A673 (cell line): Measurements from ENCODE around the gene MYO7A. TPM values are rescaled to one million over a fixed set of nuclear protein-coding genes. Genes with fewer than 3 reads are reported as not detected.

ENCODE experiments used
- BruUV-seq: library from RNA; stranded (reverse); fragments of 400-500 nt; replicated peaks from 2 replicates; lab custom pipeline; 2021; lab: Mats Ljungman, UMichigan
- CTCF ChIA-PET: fragments of 300-600 bp; sonication (Branson Sonifier 250); formaldehyde crosslinking; loops from one replicate; lab custom pipeline; 2022; ENCODE audit warnings: antibody characterized with exemption; lab: Charles Lee
- POLR2A ChIA-PET: fragments of 300-600 bp; sonication (Branson Sonifier 250); formaldehyde crosslinking; loops from one replicate; lab custom pipeline; 2022; ENCODE audit warnings: antibody characterized with exemption; ENCODE audit not compliant: low non-redundant PET; lab: Charles Lee
- DNase-seq: peaks from one replicate; pipeline ENCODE4 v3.0.0-alpha.2; 2015; ENCODE audit warnings: low spot score
- H3K27ac ChIP-seq: fragments of 200-600 bp; sonication (generic); 2 replicates; pipeline ENCODE4 v1.5.1; 2016; ENCODE audit warnings: mixed run types, low read depth, mild to moderate bottlenecking, mixed read lengths, antibody characterized with exemption, low read length; ENCODE audit not compliant: poor library complexity, severe bottlenecking
- H3K27me3 ChIP-seq: fragments of 200-600 bp; sonication (generic); replicated peaks from 2 replicates; pipeline ENCODE4 v1.6.1; 2017; ENCODE audit warnings: mixed run types, low read depth, mild to moderate bottlenecking, mixed read lengths, antibody characterized with exemption, low read length; ENCODE audit not compliant: insufficient read depth, poor library complexity
- H3K36me3 ChIP-seq: fragments of 200-600 bp; sonication (generic); 2 replicates; pipeline ENCODE4 v1.6.1; 2016; ENCODE audit warnings: mixed run types, mild to moderate bottlenecking, mixed read lengths, antibody characterized with exemption, low read length; ENCODE audit not compliant: insufficient read depth, poor library complexity, severe bottlenecking
- H3K4me1 ChIP-seq: fragments of 200-600 bp; sonication (generic); 2 replicates; pipeline ENCODE4 v1.6.1; 2017; ENCODE audit warnings: mixed run types, mild to moderate bottlenecking, mixed read lengths, antibody characterized with exemption, low read length; ENCODE audit not compliant: insufficient read depth, poor library complexity, severe bottlenecking
- H3K4me3 ChIP-seq: fragments of 200-600 bp; sonication (generic); 2 replicates; pipeline ENCODE4 v1.5.1; 2016; ENCODE audit warnings: low read depth, mixed run types, mild to moderate bottlenecking, mixed read lengths, low read length; ENCODE audit not compliant: poor library complexity, severe bottlenecking
- H3K9me3 ChIP-seq: fragments of 200-600 bp; sonication (generic); 2 replicates; pipeline ENCODE4 v1.6.1; 2016; ENCODE audit warnings: mixed run types, low read depth, mild to moderate bottlenecking, mixed read lengths, antibody characterized with exemption, low read length; ENCODE audit not compliant: poor library complexity, severe bottlenecking
- CTCF ChIP-seq: fragments of 300-800, 200-600 bp; sonication (generic); conservative IDR thresholded peaks from 2 replicates; pipeline ENCODE4 v1.5.1; 2017; ENCODE audit warnings: low read depth, mild to moderate bottlenecking, antibody characterized with exemption, low read length, moderate library complexity, mixed read lengths
- EZH2 ChIP-seq: fragments of 200-600 bp; sonication (generic); IDR thresholded peaks from 2 replicates; pipeline ENCODE4 v1.6.1; 2017; ENCODE audit warnings: borderline replicate concordance, low read depth, mild to moderate bottlenecking, mixed read lengths, antibody characterized with exemption, low read length; ENCODE audit not compliant: poor library complexity, severe bottlenecking
- intact Hi-C: fragments of 100-400 bp; cut with micrococcal nuclease; formaldehyde crosslinking; loops from one replicate; pipeline ENCODE4 v1.10.0; 2022; ENCODE audit not compliant: unreplicated experiment
- total RNA-seq: library from RNA; stranded (reverse); gene quantifications from 2 replicates; pipeline ENCODE4 v1.2.3, GENCODE V29; 2021

The MYO7A gene
- total RNA-seq, 1 experiment from 2014 or later, result not detected

GRCh38 chr11:77217156-77217555 lies 89.1 kb downstream of the MYO7A start:
- Histone ChIP-seq H3K4me1 (no peaks in the 10 kb centered on the region), H3K9me3 (no peaks in the 10 kb centered on the region), H3K4me3 (no peak overlapping the region), H3K36me3 (no peaks in the 10 kb centered on the region), H3K27me3 (peaks cover 14% of the 10 kb centered on the region), H3K27ac (no peak overlapping the region)
- ChIA-PET POLR2A (no interaction called here), CTCF (no interaction called here)
- no peak for TF ChIP-seq EZH2
- no peak for TF ChIP-seq CTCF
- BruUV-seq, result no TSS peak
- intact Hi-C loops, result no loop called here
- no peak for DNase-seq

- no peak overlapping the region for H3K27ac ChIP-seq
- CTCF ChIA-PET, result no interaction called here
- H3K4me1 ChIP-seq, result no peaks in the 10 kb centered on the region
- H3K27me3 ChIP-seq, result peaks cover 19% of the 10 kb centered on the region
- intact Hi-C loops, result no loop called here
- H3K36me3 ChIP-seq, result no peaks in the 10 kb centered on the region
- TF ChIP-seq CTCF (no peak), EZH2 (no peak)
- DNase-seq, result no peak
- BruUV-seq, result no TSS peak
- H3K9me3 ChIP-seq, result no peaks in the 10 kb centered on the region
- no peak overlapping the region for H3K4me3 ChIP-seq
- POLR2A ChIA-PET, result no interaction called here
Observed at GRCh38 chr11:77223797-77224196, 95.8 kb downstream of the MYO7A start.

GRCh38 chr11:77230878-77231605 lies 103.0 kb downstream of the MYO7A start:
- no peak for TF ChIP-seq EZH2
- TF ChIP-seq CTCF, result no peak
- BruUV-seq, result no TSS peak

More at GRCh38 chr11:77230878-77231605, 103.0 kb downstream of the MYO7A start:
- POLR2A ChIA-PET, result no interaction called here
- CTCF ChIA-PET, result no interaction called here
- no peak for DNase-seq
- Histone ChIP-seq H3K4me1 (no peaks in the 10 kb centered on the region), H3K4me3 (no peak overlapping the region), H3K9me3 (no peaks in the 10 kb centered on the region), H3K36me3 (no peaks in the 10 kb centered on the region), H3K27ac (no peak overlapping the region), H3K27me3 (peaks cover 1% of the 10 kb centered on the region)
- intact Hi-C loops, result no loop called here
